Lower lobe of right lung (tissue), 2 donors: Measurements from ENCODE around the gene APBB3. TPM values are rescaled to one million over a fixed set of nuclear protein-coding genes. Genes with fewer than 3 reads are reported as not detected.

Experiments
- ATAC-seq, 2 donors: fragments of 200-7000 bp; cut with Tn5 transposase; one replicate each; pipeline ENCODE4 v1.9.1; 2020 to 2022; ENCODE audit warnings: mild to moderate bottlenecking in 2 of 2, moderate library complexity in 2 of 2
- DNase-seq: peaks from one replicate; pipeline ENCODE4 v3.0.0-alpha.2; 2020
- H3K27ac ChIP-seq: fragments of 200-600 bp; one replicate; pipeline ENCODE4 v1.8.0; 2022
- H3K27me3 ChIP-seq: fragments of 200-600 bp; one replicate; pipeline ENCODE4 v1.8.0; 2022; ENCODE audit warnings: low read depth
- H3K36me3 ChIP-seq: fragments of 200-600 bp; one replicate; pipeline ENCODE4 v1.8.0; 2022; ENCODE audit warnings: mild to moderate bottlenecking
- H3K4me1 ChIP-seq: fragments of 200-600 bp; one replicate; pipeline ENCODE4 v1.8.0; 2022
- H3K4me3 ChIP-seq: fragments of 200-600 bp; one replicate; pipeline ENCODE4 v1.8.0; 2022; ENCODE audit warnings: mild to moderate bottlenecking
- H3K9me3 ChIP-seq: fragments of 200-600 bp; one replicate; pipeline ENCODE4 v1.8.0; 2022
- CTCF ChIP-seq: fragments of 200-600 bp; IDR thresholded peaks from one replicate; pipeline ENCODE4 v1.8.0; 2022; ENCODE audit warnings: antibody characterized with exemption, mild to moderate bottlenecking
- intact Hi-C: fragments of 100-400 bp; cut with DNase I; formaldehyde crosslinking; loops from one replicate; pipeline ENCODE4 v1.11.0; 2022
- long read RNA-seq: library from polyadenylated mRNA; unstranded; transcript quantifications from one replicate; pipeline ENCODE4 v2.0.0, GENCODE V29; 2021
- total RNA-seq: library from RNA; stranded (reverse); fragmentation: NEBNext Ultra II Directional; extraction: Animal tissue kit (Norgen Biotek cat#: 25700); gene quantifications from one replicate; pipeline ENCODE4 v1.2.1, GENCODE V29; 2021
- donor health status: DM: no; HTN: yes; CAD: no; lungs with severe emphysema.

APBB3 gene
- 25.1 TPM for total RNA-seq
- long read RNA-seq, partial matches to known transcripts: 4 of 17 reads
- long read RNA-seq, other reads (novel, unspliced or antisense): 8 of 17 reads

DNA sequence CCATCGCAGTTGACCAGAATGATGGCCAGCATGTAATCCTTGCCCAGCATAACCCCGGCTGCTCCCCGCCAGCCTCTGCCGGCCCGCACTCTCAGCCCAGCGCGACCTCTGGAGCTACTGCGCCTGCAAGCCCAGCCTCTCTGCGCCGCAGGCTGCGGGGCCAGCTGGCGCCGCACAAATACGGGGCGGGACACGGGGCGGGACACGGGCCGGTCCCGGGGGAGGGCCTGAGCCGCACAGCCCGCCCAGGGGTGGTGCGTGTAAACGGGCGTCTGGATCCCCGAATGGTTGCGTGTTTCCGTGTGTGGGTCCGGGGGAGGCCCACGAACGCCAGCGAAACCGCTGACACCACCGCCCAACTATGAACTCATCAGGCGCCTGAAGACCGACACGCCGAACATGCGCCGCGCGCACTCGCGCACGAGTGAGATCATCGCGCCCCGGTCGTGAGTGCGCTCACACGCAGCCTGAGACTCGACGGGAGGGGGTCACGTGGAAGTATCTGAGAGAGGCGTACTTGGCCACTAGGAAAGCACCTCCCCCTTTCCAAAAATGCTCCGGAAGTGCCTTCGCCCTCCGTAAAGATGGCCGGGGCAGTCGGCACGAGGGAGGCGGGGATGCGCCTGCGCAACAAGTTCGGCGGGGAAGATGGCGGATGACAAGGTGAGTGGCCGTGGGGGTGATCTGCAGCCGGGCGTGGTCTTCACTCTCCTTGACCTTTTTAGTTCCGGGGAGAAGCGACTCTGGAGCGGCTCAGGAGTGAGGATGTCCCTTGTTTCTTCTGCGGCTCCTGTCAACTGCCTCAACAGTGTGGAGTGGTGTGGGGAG lies at the start of gene APBB3, which contains the start of gene SLC35A4:
APBB3 (minus strand) TSS at position 403 of the 828 bp plus-strand sequence; CDS start at position 50, 353 bp downstream.
SLC35A4 (plus strand) TSS at position 633 of the 828 bp plus-strand sequence. CDS start 2,342 bp downstream, outside the sequence.
- no peaks in the 10 kb centered on the region for H3K9me3 ChIP-seq
- H3K27me3 ChIP-seq: no peaks in the 10 kb centered on the region
- peaks cover 67% of the 10 kb centered on the region for H3K4me1 ChIP-seq
- peaks cover 55% of the 10 kb centered on the region for H3K36me3 ChIP-seq
- intact Hi-C loops: loop anchor here (10.0 kb wide), 1 partner anchor 70 kb away; the partner anchor contains the start of genes CD14 and TMCO6
- TF ChIP-seq CTCF: no peak
- DNase-seq: peak; percentile 97
- peak; percentile 94 to 96 for ATAC-seq
- H3K4me3 ChIP-seq: peak within 1 kb of the TSS; percentile 72
- H3K27ac ChIP-seq: peak within 1 kb of the TSS; percentile 96

GRCh38 chr5:140611020-140611521 lies 46.7 kb upstream of the APBB3 start:
- no peak for DNase-seq
- no peaks in the 10 kb centered on the region for H3K36me3 ChIP-seq
- no peaks in the 10 kb centered on the region for H3K9me3 ChIP-seq
- intact Hi-C loops: no loop called here
- H3K27ac ChIP-seq: peak overlapping the region; percentile 53
- H3K4me3 ChIP-seq: no peak overlapping the region
- ATAC-seq: no peak
- peaks cover 43% of the 10 kb centered on the region for H3K4me1 ChIP-seq
- no peaks in the 10 kb centered on the region for H3K27me3 ChIP-seq
- no peak for TF ChIP-seq CTCF

- peak; percentile 70 for DNase-seq
Observed at GRCh38 chr5:140609126-140609525, 44.7 kb upstream of the APBB3 start.

GRCh38 chr5:140608722-140609121 lies 44.3 kb upstream of the APBB3 start:
- no peak overlapping the region for H3K4me3 ChIP-seq
- H3K4me1 ChIP-seq: peaks cover 43% of the 10 kb centered on the region
- intact Hi-C loops: no loop called here
- DNase-seq (no peak), ATAC-seq (peak; percentile 31 to 35)
- no peaks in the 10 kb centered on the region for H3K27me3 ChIP-seq
- peak overlapping the region; percentile 78 for H3K27ac ChIP-seq
- H3K36me3 ChIP-seq: no peaks in the 10 kb centered on the region
- no peak for TF ChIP-seq CTCF
- no peaks in the 10 kb centered on the region for H3K9me3 ChIP-seq

More at GRCh38 chr5:140609126-140609525, 44.7 kb upstream of the APBB3 start:
- peaks cover 43% of the 10 kb centered on the region for H3K4me1 ChIP-seq
- H3K36me3 ChIP-seq: no peaks in the 10 kb centered on the region
- intact Hi-C loops: no loop called here
- no peak for TF ChIP-seq CTCF
- H3K27ac ChIP-seq: peak overlapping the region; percentile 78
- no peaks in the 10 kb centered on the region for H3K9me3 ChIP-seq
- ATAC-seq: peak; percentile 54 to 71
- H3K27me3 ChIP-seq: no peaks in the 10 kb centered on the region
- H3K4me3 ChIP-seq: no peak overlapping the region

DNA sequence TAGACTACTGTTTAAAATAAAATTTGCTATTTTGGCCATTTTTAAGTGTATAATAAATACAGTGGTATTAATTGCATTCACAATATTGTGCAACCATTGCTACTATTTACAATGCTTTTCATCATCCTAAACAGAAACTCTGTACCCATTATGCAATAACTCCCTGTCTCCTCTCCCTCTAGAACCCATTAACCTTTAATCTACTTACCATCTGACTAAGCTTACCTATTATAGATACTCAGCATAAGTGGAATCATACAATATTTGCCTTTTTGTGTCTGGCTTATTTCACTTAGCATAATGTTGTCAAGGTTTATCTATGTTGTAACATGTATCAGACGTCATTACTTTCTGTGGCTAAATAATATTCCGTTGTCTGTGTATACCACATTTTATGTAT lies 42.6 kb upstream of the APBB3 start:
- no peaks in the 10 kb centered on the region for H3K36me3 ChIP-seq
- H3K27me3 ChIP-seq: no peaks in the 10 kb centered on the region
- H3K9me3 ChIP-seq: no peaks in the 10 kb centered on the region
- no peak for TF ChIP-seq CTCF
- ATAC-seq (peak; percentile 38 to 42), DNase-seq (no peak)
- H3K4me3 ChIP-seq: no peak overlapping the region
- no peak overlapping the region for H3K27ac ChIP-seq
- intact Hi-C loops: no loop called here
- peaks cover 47% of the 10 kb centered on the region for H3K4me1 ChIP-seq
